Neural cell (in vitro differentiated cells): ENCODE data around the gene TMEM54. TPM values are rescaled to one million over a fixed set of nuclear protein-coding genes. Genes with fewer than 3 reads are reported as not detected.

Experiments
- H2AFZ ChIP-seq: fragments of 200-600, 300-800 bp; sonication (generic), shearing (Covaris generic); 2 replicates; pipeline ENCODE4 v1.6.0; 2014; ENCODE audit warnings: low read depth, mild to moderate bottlenecking, antibody characterized with exemption, low read length, moderate library complexity
- H3F3A ChIP-seq: fragments of 200-600 bp; shearing (Covaris generic); 2 replicates; pipeline ENCODE4 v1.6.1; 2016; ENCODE audit warnings: mild to moderate bottlenecking, moderate library complexity, mixed read lengths, antibody characterized with exemption, low read length; ENCODE audit not compliant: insufficient read depth, poor library complexity, severe bottlenecking
- H3K27ac ChIP-seq: fragments of 200-600, 300-800 bp; sonication (generic), shearing (Covaris generic); 2 replicates; pipeline ENCODE4 v1.5.1; 2014; ENCODE audit warnings: mild to moderate bottlenecking, low read length, moderate library complexity
- H3K27me3 ChIP-seq: fragments of 300-800, 200-600 bp; sonication (generic), shearing (Covaris generic); 2 replicates; pipeline ENCODE4 v1.6.0; 2014; ENCODE audit warnings: mild to moderate bottlenecking, low read depth, low read length, moderate library complexity; ENCODE audit not compliant: insufficient read depth
- H3K36me3 ChIP-seq: fragments of 300-800, 200-600 bp; sonication (generic), shearing (Covaris generic); 2 replicates; pipeline ENCODE4 v1.5.1; 2014; ENCODE audit warnings: mild to moderate bottlenecking, antibody characterized with exemption, low read length, moderate library complexity; ENCODE audit not compliant: insufficient read depth
- H3K4me2 ChIP-seq: fragments of 300-800, 200-600 bp; sonication (generic), shearing (Covaris generic); 2 replicates; pipeline ENCODE4 v1.6.0; 2014; ENCODE audit warnings: mild to moderate bottlenecking, low read length
- H3K4me3 ChIP-seq: fragments of 300-800, 200-600 bp; sonication (generic), shearing (Covaris generic); 2 replicates; pipeline ENCODE4 v1.5.1; 2014; ENCODE audit warnings: mild to moderate bottlenecking, low read length, moderate library complexity
- H3K79me2 ChIP-seq: fragments of 200-600 bp; shearing (Covaris generic); replicated peaks from 2 replicates; pipeline ENCODE4 v1.6.0; 2014; ENCODE audit warnings: mild to moderate bottlenecking, low read length, moderate library complexity; ENCODE audit not compliant: insufficient read depth
- H3K9ac ChIP-seq: fragments of 300-800, 200-600 bp; sonication (generic), shearing (Covaris generic); 2 replicates; pipeline ENCODE4 v1.6.1; 2016; ENCODE audit warnings: mild to moderate bottlenecking, low read length, mixed read lengths
- H3K9me2 ChIP-seq: fragments of 200-600 bp; shearing (Covaris generic); 2 replicates; pipeline ENCODE4 v1.6.1; 2016; ENCODE audit warnings: mild to moderate bottlenecking, low read length, mixed read lengths; ENCODE audit not compliant: insufficient read depth
- H3K9me3 ChIP-seq: fragments of 200-600, 300-800 bp; sonication (generic), shearing (Covaris generic); 2 replicates; pipeline ENCODE4 v1.6.1; 2016; ENCODE audit warnings: mild to moderate bottlenecking, mixed run types, low read length, moderate library complexity, mixed read lengths
- H4K20me1 ChIP-seq: fragments of 200-600 bp; shearing (Covaris generic); 2 replicates; pipeline ENCODE4 v1.6.1; 2016; ENCODE audit warnings: mild to moderate bottlenecking, mixed run types; ENCODE audit not compliant: insufficient read depth
- EP300 ChIP-seq: fragments of 450-650 bp; conservative IDR thresholded peaks from 2 replicates; pipeline ENCODE4 v1.6.1; 2014; ENCODE audit warnings: antibody characterized with exemption, mild to moderate bottlenecking, moderate library complexity; ENCODE audit not compliant: poor library complexity, severe bottlenecking
- EZH2 ChIP-seq: fragments of 200-600, 300-800 bp; shearing (Covaris generic), sonication (generic); IDR thresholded peaks from 2 replicates; pipeline ENCODE4 v1.6.1; 2014; ENCODE audit warnings: antibody characterized with exemption, low read length, borderline replicate concordance, mild to moderate bottlenecking; ENCODE audit not compliant: insufficient read depth, poor library complexity, severe bottlenecking
- MXI1 ChIP-seq: fragments of 450-650 bp; conservative IDR thresholded peaks from 2 replicates; pipeline ENCODE4 v1.6.1; 2014; ENCODE audit warnings: antibody characterized with exemption, mild to moderate bottlenecking; ENCODE audit not compliant: poor library complexity, severe bottlenecking
- POLR2AphosphoS5 ChIP-seq: IDR thresholded peaks from 2 replicates; pipeline ENCODE4 v1.6.1; 2012
- RAD21 ChIP-seq: fragments of 450-650 bp; conservative IDR thresholded peaks from 2 replicates; pipeline ENCODE4 v1.6.1; 2014; ENCODE audit warnings: antibody characterized with exemption, mild to moderate bottlenecking, moderate library complexity
- SMC3 ChIP-seq: fragments of 450-650 bp; conservative IDR thresholded peaks from 2 replicates; pipeline ENCODE4 v1.6.1; 2014; ENCODE audit warnings: antibody characterized with exemption, mild to moderate bottlenecking, moderate library complexity; ENCODE audit not compliant: poor library complexity
- TAF1 ChIP-seq: IDR thresholded peaks from 2 replicates; pipeline ENCODE4 v1.6.1; 2012; ENCODE audit warnings: low read depth
- polyA plus RNA-seq: library from polyadenylated mRNA; depleted of rRNA; stranded (reverse); fragments of >200 nt; gene quantifications from 2 replicates; pipeline ENCODE4 v1.2.3, GENCODE V29; 2014
- TF ChIP-seq, protein P1 (sequence below): IDR thresholded peaks from 2 replicates; pipeline ENCODE4 v1.6.1; 2012; ENCODE audit warnings: borderline replicate concordance
- TF ChIP-seq, protein P2 (sequence below): fragments of 450-650 bp; IDR thresholded peaks from 2 replicates; pipeline ENCODE4 v1.5.1; 2014; ENCODE audit warnings: antibody characterized with exemption, mild to moderate bottlenecking, moderate library complexity; ENCODE audit not compliant: poor library complexity, severe bottlenecking

Gene TMEM54
- polyA plus RNA-seq, 1 donor from 2014 or later: not detected

DNA sequence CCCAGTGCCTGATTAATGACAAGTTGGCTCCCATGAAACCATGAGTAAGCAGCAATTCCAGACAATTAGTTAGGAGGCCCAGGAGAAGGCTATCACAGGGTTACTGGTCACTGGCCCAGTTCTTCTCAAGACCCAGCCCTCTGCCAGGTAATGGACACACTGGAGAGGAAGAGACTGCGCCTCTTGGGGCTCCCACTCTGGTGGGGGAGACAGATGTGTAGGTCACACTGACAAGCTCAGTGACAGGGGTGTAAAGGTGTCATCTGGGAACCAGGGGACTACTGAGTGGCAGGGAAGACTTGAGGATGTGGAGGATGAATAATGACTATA lies 10.0 kb downstream of the TMEM54 start:
- H3K9me2 ChIP-seq: no peaks in the 10 kb centered on the region
- no peaks in the 10 kb centered on the region for H3K9me3 ChIP-seq
- no peak overlapping the region for H3K4me3 ChIP-seq
- no peaks in the 10 kb centered on the region for H3K79me2 ChIP-seq
- no peaks in the 10 kb centered on the region for H4K20me1 ChIP-seq
- no peak overlapping the region for H3K4me2 ChIP-seq
- no peak overlapping the region for H2AFZ ChIP-seq
- H3K27ac ChIP-seq: no peak overlapping the region
- no peaks in the 10 kb centered on the region for H3K36me3 ChIP-seq
- peaks cover 29% of the 10 kb centered on the region for H3K27me3 ChIP-seq
- H3K9ac ChIP-seq: no peak overlapping the region
- H3F3A ChIP-seq: no peaks in the 10 kb centered on the region
- TF ChIP-seq EZH2 (no peak), MXI1 (no peak), RAD21 (no peak), TAF1 (no peak), EP300 (no peak), POLR2AphosphoS5 (no peak), SMC3 (no peak)
- TF ChIP-seq, protein P1, sequence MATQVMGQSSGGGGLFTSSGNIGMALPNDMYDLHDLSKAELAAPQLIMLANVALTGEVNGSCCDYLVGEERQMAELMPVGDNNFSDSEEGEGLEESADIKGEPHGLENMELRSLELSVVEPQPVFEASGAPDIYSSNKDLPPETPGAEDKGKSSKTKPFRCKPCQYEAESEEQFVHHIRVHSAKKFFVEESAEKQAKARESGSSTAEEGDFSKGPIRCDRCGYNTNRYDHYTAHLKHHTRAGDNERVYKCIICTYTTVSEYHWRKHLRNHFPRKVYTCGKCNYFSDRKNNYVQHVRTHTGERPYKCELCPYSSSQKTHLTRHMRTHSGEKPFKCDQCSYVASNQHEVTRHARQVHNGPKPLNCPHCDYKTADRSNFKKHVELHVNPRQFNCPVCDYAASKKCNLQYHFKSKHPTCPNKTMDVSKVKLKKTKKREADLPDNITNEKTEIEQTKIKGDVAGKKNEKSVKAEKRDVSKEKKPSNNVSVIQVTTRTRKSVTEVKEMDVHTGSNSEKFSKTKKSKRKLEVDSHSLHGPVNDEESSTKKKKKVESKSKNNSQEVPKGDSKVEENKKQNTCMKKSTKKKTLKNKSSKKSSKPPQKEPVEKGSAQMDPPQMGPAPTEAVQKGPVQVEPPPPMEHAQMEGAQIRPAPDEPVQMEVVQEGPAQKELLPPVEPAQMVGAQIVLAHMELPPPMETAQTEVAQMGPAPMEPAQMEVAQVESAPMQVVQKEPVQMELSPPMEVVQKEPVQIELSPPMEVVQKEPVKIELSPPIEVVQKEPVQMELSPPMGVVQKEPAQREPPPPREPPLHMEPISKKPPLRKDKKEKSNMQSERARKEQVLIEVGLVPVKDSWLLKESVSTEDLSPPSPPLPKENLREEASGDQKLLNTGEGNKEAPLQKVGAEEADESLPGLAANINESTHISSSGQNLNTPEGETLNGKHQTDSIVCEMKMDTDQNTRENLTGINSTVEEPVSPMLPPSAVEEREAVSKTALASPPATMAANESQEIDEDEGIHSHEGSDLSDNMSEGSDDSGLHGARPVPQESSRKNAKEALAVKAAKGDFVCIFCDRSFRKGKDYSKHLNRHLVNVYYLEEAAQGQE: no peak
- TF ChIP-seq, protein P2, sequence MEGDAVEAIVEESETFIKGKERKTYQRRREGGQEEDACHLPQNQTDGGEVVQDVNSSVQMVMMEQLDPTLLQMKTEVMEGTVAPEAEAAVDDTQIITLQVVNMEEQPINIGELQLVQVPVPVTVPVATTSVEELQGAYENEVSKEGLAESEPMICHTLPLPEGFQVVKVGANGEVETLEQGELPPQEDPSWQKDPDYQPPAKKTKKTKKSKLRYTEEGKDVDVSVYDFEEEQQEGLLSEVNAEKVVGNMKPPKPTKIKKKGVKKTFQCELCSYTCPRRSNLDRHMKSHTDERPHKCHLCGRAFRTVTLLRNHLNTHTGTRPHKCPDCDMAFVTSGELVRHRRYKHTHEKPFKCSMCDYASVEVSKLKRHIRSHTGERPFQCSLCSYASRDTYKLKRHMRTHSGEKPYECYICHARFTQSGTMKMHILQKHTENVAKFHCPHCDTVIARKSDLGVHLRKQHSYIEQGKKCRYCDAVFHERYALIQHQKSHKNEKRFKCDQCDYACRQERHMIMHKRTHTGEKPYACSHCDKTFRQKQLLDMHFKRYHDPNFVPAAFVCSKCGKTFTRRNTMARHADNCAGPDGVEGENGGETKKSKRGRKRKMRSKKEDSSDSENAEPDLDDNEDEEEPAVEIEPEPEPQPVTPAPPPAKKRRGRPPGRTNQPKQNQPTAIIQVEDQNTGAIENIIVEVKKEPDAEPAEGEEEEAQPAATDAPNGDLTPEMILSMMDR: no peak

DNA sequence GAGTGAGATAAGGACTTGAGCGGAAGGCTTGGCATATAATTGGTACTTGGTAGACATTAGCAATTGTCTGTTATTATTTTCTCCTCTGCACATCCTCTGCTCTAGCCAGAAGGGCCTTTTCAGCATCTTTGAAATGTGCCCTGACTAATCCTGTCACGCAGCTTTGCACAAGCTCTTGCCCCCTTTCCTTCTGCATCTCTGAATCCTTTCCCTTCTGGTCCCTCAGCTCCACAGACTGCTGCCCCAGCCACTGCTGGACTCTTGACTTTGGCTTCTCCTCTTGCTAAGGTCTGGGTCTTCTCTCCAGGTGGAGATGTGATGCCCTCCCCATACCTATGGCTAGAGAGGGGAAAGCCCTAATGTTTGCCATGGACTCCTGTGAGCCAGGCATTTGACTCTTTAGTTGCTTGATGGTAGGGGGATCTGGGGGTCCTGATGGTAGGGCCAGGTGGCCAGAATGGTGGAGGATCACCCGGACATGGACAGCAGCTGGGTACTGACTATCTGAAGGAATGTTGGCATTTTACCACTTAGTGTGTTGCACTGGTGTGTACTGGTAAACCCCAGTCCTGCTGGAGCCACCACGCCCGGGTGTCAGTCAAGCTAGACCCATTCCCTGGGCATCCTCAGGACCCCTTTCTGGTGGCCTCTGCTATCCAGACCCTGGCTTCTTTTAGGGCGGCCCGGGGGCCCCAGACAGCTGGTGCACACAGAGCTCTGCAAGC lies 10.5 kb downstream of the TMEM54 start:
- no peaks in the 10 kb centered on the region for H3F3A ChIP-seq
- H4K20me1 ChIP-seq: no peaks in the 10 kb centered on the region
- no peak overlapping the region for H2AFZ ChIP-seq
- no peaks in the 10 kb centered on the region for H3K36me3 ChIP-seq
- H3K4me2 ChIP-seq: no peak overlapping the region
- TF ChIP-seq EZH2 (no peak), POLR2AphosphoS5 (no peak), RAD21 (no peak), SMC3 (no peak), EP300 (no peak), TAF1 (no peak), MXI1 (no peak)
- TF ChIP-seq, protein P1: no peak
- TF ChIP-seq, protein P2: no peak
- H3K4me3 ChIP-seq: no peak overlapping the region
- no peak overlapping the region for H3K9ac ChIP-seq
- H3K9me2 ChIP-seq: no peaks in the 10 kb centered on the region
- H3K79me2 ChIP-seq: no peaks in the 10 kb centered on the region
- no peak overlapping the region for H3K27ac ChIP-seq
- H3K9me3 ChIP-seq: no peaks in the 10 kb centered on the region
- H3K27me3 ChIP-seq: peaks cover 34% of the 10 kb centered on the region
